Measurements from ENCODE around the gene GPR15.

GPR15 gene

GRCh38 chr3:98545940-98546339, 14.2 kb downstream of the GPR15 start:
- CTCF ChIA-PET, result no interaction called here
- H3K4me3 ChIP-seq (ENCODE audit: low read depth, low read length), result no peak overlapping the region
- DNase-seq (ENCODE audit: low read depth, low spot score), result no peak
- POLR2A ChIA-PET, result no interaction called here
- TF ChIP-seq CTCF (IDR thresholded peaks at IDR 0.05; ENCODE audit: insufficient read depth, low read length, missing control alignments), result no peak

- POLR2A ChIA-PET, result no interaction called here
- no peak for TF ChIP-seq CTCF (IDR thresholded peaks at IDR 0.05; ENCODE audit: insufficient read depth, low read length, missing control alignments)
- no peak overlapping the region for H3K4me3 ChIP-seq (ENCODE audit: low read depth, low read length)
- CTCF ChIA-PET, result no interaction called here
- DNase-seq (ENCODE audit: low read depth, low spot score), result no peak
These were observed 16.8 kb downstream of the GPR15 start for GRCh38 chr3:98548544-98548943.

GRCh38 chr3:98550833-98551232, 19.1 kb downstream of the GPR15 start:
- no peak for TF ChIP-seq CTCF (IDR thresholded peaks at IDR 0.05; ENCODE audit: insufficient read depth, low read length, missing control alignments)
- ChIA-PET POLR2A (no interaction called here), CTCF (interaction anchor here (1.5 kb wide), 1 partner anchor 30 kb away, joined by 3 read pairs; no protein-coding TSS in a partner anchor)
- H3K4me3 ChIP-seq (ENCODE audit: low read depth, low read length), result no peak overlapping the region
- DNase-seq (ENCODE audit: low read depth, low spot score), result no peak

GRCh38 chr3:98551236-98551635, 19.5 kb downstream of the GPR15 start:
- POLR2A ChIA-PET, result no interaction called here

GRCh38 chr3:98551754-98552153, 20.0 kb downstream of the GPR15 start:
- CTCF ChIA-PET, result interaction anchor here (1.5 kb wide), 1 partner anchor 29 kb away, joined by 3 read pairs; no protein-coding TSS in a partner anchor
- no peak for DNase-seq (ENCODE audit: low read depth, low spot score)
- no peak for TF ChIP-seq CTCF (IDR thresholded peaks at IDR 0.05; ENCODE audit: insufficient read depth, low read length, missing control alignments)
- H3K4me3 ChIP-seq (ENCODE audit: low read depth, low read length), result no peak overlapping the region
- POLR2A ChIA-PET, result no interaction called here

More at GRCh38 chr3:98551236-98551635, 19.5 kb downstream of the GPR15 start:
- no peak for TF ChIP-seq CTCF (IDR thresholded peaks at IDR 0.05; ENCODE audit: insufficient read depth, low read length, missing control alignments)
- no peak overlapping the region for H3K4me3 ChIP-seq (ENCODE audit: low read depth, low read length)
- CTCF ChIA-PET, result interaction anchor here (1.5 kb wide), 1 partner anchor 30 kb away, joined by 3 read pairs; no protein-coding TSS in a partner anchor
- DNase-seq (ENCODE audit: low read depth, low spot score), result no peak

- H3K4me3 ChIP-seq (ENCODE audit: low read depth, low read length), result no peak overlapping the region
- DNase-seq (ENCODE audit: low read depth, low spot score), result no peak
- TF ChIP-seq CTCF (IDR thresholded peaks at IDR 0.05; ENCODE audit: insufficient read depth, low read length, missing control alignments), result no peak
- ChIA-PET CTCF (no interaction called here), POLR2A (no interaction called here)
These were observed 20.6 kb downstream of the GPR15 start for GRCh38 chr3:98552232-98553020.
